ENCODE results near the gene MARVELD1.
"Not testable (repeated sequence)": the region's sequence is repeated elsewhere in the genome, so short reads cannot be mapped to it uniquely, and the experiment has no call there.

Gene MARVELD1

GRCh38 chr10:97690133-97690532 is 23.4 kb upstream of the MARVELD1 start:
- no peak for DNase-seq (ENCODE audit: low spot score)

GRCh38 chr10:97698072-97698655 is 15.4 kb upstream of the MARVELD1 start:
- DNase-seq (ENCODE audit: low spot score), result not testable (repeated sequence)

- peak; percentile 83 for DNase-seq (ENCODE audit: low spot score)
These were observed 12.0 kb upstream of the MARVELD1 start for GRCh38 chr10:97701438-97702069.

GRCh38 chr10:97703398-97704067 is 10.0 kb upstream of the MARVELD1 start:
- no peak for DNase-seq (ENCODE audit: low spot score)

GRCh38 chr10:97704341-97704740 is 9.2 kb upstream of the MARVELD1 start:
- no peak for DNase-seq (ENCODE audit: low spot score)

- DNase-seq (ENCODE audit: low spot score), result no peak
These were observed 8.4 kb upstream of the MARVELD1 start for GRCh38 chr10:97705006-97705670.

GRCh38 chr10:97707134-97707861 is 6.2 kb upstream of the MARVELD1 start:
- DNase-seq (ENCODE audit: low spot score), result no peak

GRCh38 chr10:97708167-97708566 is 5.4 kb upstream of the MARVELD1 start:
- DNase-seq (ENCODE audit: low spot score), result no peak

GRCh38 chr10:97708976-97709946 is 4.3 kb upstream of the MARVELD1 start:
- peak; percentile 75 for DNase-seq (ENCODE audit: low spot score)

- DNase-seq (ENCODE audit: low spot score), result no peak
These were observed 1.6 kb upstream of the MARVELD1 start for GRCh38 chr10:97711640-97712572.

- peak; percentile 86 for DNase-seq (ENCODE audit: low spot score)
These were observed 383 bp downstream of the MARVELD1 start for GRCh38 chr10:97713826-97714400.

- peak; percentile 75 for DNase-seq (ENCODE audit: low spot score)
These were observed 1.1 kb downstream of the MARVELD1 start for GRCh38 chr10:97714401-97715258.

- peak; percentile 38 for DNase-seq (ENCODE audit: low spot score)
These were observed 1.8 kb downstream of the MARVELD1 start for GRCh38 chr10:97715259-97715874.

- no peak for DNase-seq (ENCODE audit: low spot score)
These were observed 4.1 kb downstream of the MARVELD1 start for GRCh38 chr10:97717627-97718026.

- DNase-seq (ENCODE audit: low spot score), result no peak
These were observed 4.6 kb downstream of the MARVELD1 start for GRCh38 chr10:97718178-97718577.

- DNase-seq (ENCODE audit: low spot score), result no peak
These were observed 5.2 kb downstream of the MARVELD1 start for GRCh38 chr10:97718659-97719142.

- no peak for DNase-seq (ENCODE audit: low spot score)
These were observed 6.1 kb downstream of the MARVELD1 start for GRCh38 chr10:97719602-97720001.

Data from RKO (cell line).